Spleen (tissue), 11 donors: Measurements from ENCODE around the gene TADA1. TPM values are rescaled to one million over a fixed set of nuclear protein-coding genes. Genes with fewer than 3 reads are reported as not detected.

Source experiments
- DNase-seq: peaks from one replicate; pipeline ENCODE4 v3.0.0-alpha.2; 2020
- H3K27ac ChIP-seq, 8 donors: fragments of 200-600 bp; sonication (generic) in 7 of 8; 1 replicate in 4 of 8; 2 replicates in 4 of 8; pipeline versions ENCODE4 v1.5.0 to v1.8.0; 2016 to 2021; ENCODE audit warnings: inconsistent platforms in 4 of 8, mild to moderate bottlenecking in 4 of 8, moderate library complexity in 1 of 8
- H3K27me3 ChIP-seq, 7 donors: fragments of 200-600 bp; sonication (generic) in 6 of 7; replicated peaks in 1 of 7; 1 replicate in 4 of 7; 2 replicates in 3 of 7; pipeline versions ENCODE4 v1.5.0 to v1.8.0; 2016 to 2021; ENCODE audit warnings: inconsistent platforms in 3 of 7, mild to moderate bottlenecking in 1 of 7
- H3K36me3 ChIP-seq, 6 donors: fragments of 200-600 bp; sonication (generic) in 5 of 6; 1 replicate in 4 of 6; 2 replicates in 2 of 6; pipeline versions ENCODE4 v1.5.0 to v1.8.0; 2016 to 2021; ENCODE audit warnings: inconsistent platforms in 2 of 6
- H3K4me1 ChIP-seq, 6 donors: fragments of 200-600 bp; sonication (generic) in 5 of 6; 1 replicate in 3 of 6; 2 replicates in 3 of 6; pipeline versions ENCODE4 v1.5.0 to v1.8.0; 2016 to 2021; ENCODE audit warnings: inconsistent platforms in 3 of 6
- H3K4me3 ChIP-seq, 8 donors: fragments of 200-600 bp; sonication (generic) in 7 of 8; 1 replicate in 4 of 8; 2 replicates in 4 of 8; pipeline versions ENCODE4 v1.5.0 to v1.8.0; 2016 to 2021; ENCODE audit warnings: inconsistent platforms in 4 of 8, mild to moderate bottlenecking in 4 of 8, moderate library complexity in 2 of 8
- H3K9me3 ChIP-seq, 8 donors: fragments of 200-600 bp; sonication (generic) in 7 of 8; 1 replicate in 4 of 8; 2 replicates in 4 of 8; pipeline versions ENCODE4 v1.5.0 to v1.8.0; 2016 to 2021; ENCODE audit warnings: inconsistent platforms in 4 of 8
- CTCF ChIP-seq, 11 experiments: fragments of 200-600 bp in 7 of 11; fragments of 450-650 bp in 4 of 11; sonication (generic) in 4 of 11; IDR thresholded peaks in 8 of 11; conservative IDR thresholded peaks in 3 of 11; 1 replicate in 7 of 11; 2 replicates in 4 of 11; pipeline versions ENCODE4 v1.4.0 to v1.8.0; 2016 to 2021; ENCODE audit warnings: antibody characterized with exemption in 11 of 11, inconsistent platforms in 4 of 11, mild to moderate bottlenecking in 1 of 11
- POLR2A ChIP-seq, 3 donors: fragments of 450-650 bp; IDR thresholded peaks; one replicate each; pipeline ENCODE4 v1.5.1; 2017; ENCODE audit warnings: antibody characterized with exemption in 3 of 3, mild to moderate bottlenecking in 1 of 3
- POLR2AphosphoS5 ChIP-seq, 3 donors: sonication (generic); formaldehyde crosslinking; IDR thresholded peaks; one replicate each; pipeline ENCODE4 v1.5.1; 2017; ENCODE audit warnings: antibody characterized with exemption in 3 of 3
- WGBS, 5 donors: extraction: QIAGEN DNeasy Blood & Tissue Kit in 3 of 5; methylation state at CpG; one replicate each; pipeline versions ENCODE4 v1.1.5 to v1.1.7; 2013 to 2018; 5-methylcytosine and 5-hydroxymethylcytosine counted together
- intact Hi-C: fragments of 100-400 bp; cut with DNase I; formaldehyde crosslinking; loops from one replicate; pipeline ENCODE4 v1.15.0; 2023; ENCODE audit warnings: low total_unique reads
- polyA plus RNA-seq, 3 donors: library from polyadenylated mRNA; stranded (reverse); fragments of 200-250 nt; gene quantifications; one replicate each; pipeline ENCODE4 v1.2.1, GENCODE V29; 2013
- total RNA-seq, 7 donors: library from RNA; depleted of rRNA in 3 of 7; stranded (reverse); fragments of >200 nt in 3 of 7; fragmentation: NEBNext Ultra II Directional in 4 of 7; extraction: Animal tissue kit (Norgen Biotek cat#: 25700) in 4 of 7; gene quantifications; one replicate each; pipeline versions ENCODE4 v1.1.0 to v1.2.1, GENCODE V29; 2016 to 2021
- donor health status: healthy with polysubstance abuse.
- donor health status: DM: no; HTN: no; CAD: no; lungs with moderate emphysema.
- donor health status: DM: no; HTN: no; CAD: no.
- donor health status: Bipolar disorder and iron deficiency.
- donor health status: healthy.
- donor health status: DM: no; HTN: no; CAD: no.
- donor health status: DM: yes; HTN: yes; CAD: no.

The TADA1 gene
- total and polyA plus RNA-seq, 10 donors = 8.6 to 15.7 (median 10.2) TPM

GRCh38 chr1:166869318-166870099 lies 6.6 kb downstream of the TADA1 start:
- no peak for DNase-seq
- peaks cover 0 to 50% (median 13%) of the 10 kb centered on the region in 6 donors for H3K36me3 ChIP-seq
- H3K27ac ChIP-seq = no peak overlapping the region
- no peaks in the 10 kb centered on the region for H3K27me3 ChIP-seq
- peaks cover under 1 to 50% (median 16%) of the 10 kb centered on the region in 6 donors for H3K4me1 ChIP-seq
- 54 to 81% (median 70%) methylated on average over 3 of the region's 3 CpGs for WGBS, 5 donors
- H3K4me3 ChIP-seq = no peak overlapping the region
- no peak for TF ChIP-seq POLR2A (IDR thresholded peaks at IDR 0.05)
- intact Hi-C loops = no loop called here
- no peaks in the 10 kb centered on the region for H3K9me3 ChIP-seq

GRCh38 chr1:166868639-166869038 lies 7.4 kb downstream of the TADA1 start:
- no peak for DNase-seq
- H3K36me3 ChIP-seq = peaks cover 0 to 59% (median 17%) of the 10 kb centered on the region in 6 donors
- H3K27me3 ChIP-seq = no peaks in the 10 kb centered on the region
- H3K4me1 ChIP-seq = peaks cover 0 to 41% (median 7%) of the 10 kb centered on the region in 6 donors
- peak in 1 of 3 donors; percentile 12 for TF ChIP-seq POLR2AphosphoS5 (IDR thresholded peaks at IDR 0.05)
- no peak for TF ChIP-seq POLR2A (IDR thresholded peaks at IDR 0.05)
- 79 to 89% (median 83%) methylated on average over 7 of the region's 7 CpGs for WGBS, 5 donors
- H3K27ac ChIP-seq = no peak overlapping the region
- H3K4me3 ChIP-seq = no peak overlapping the region
- H3K9me3 ChIP-seq = no peaks in the 10 kb centered on the region
- intact Hi-C loops = no loop called here

GRCh38 chr1:166865926-166866325 lies 10.1 kb downstream of the TADA1 start:
- TF ChIP-seq CTCF (IDR thresholded peaks at IDR 0.05 in 8 of 11, conservative IDR thresholded peaks at IDR 0.05 in 3 of 11) = no peak
- TF ChIP-seq POLR2AphosphoS5 (IDR thresholded peaks at IDR 0.05) = peak in 2 of 3 donors; percentile 42 to 46
- no peak for TF ChIP-seq POLR2A (IDR thresholded peaks at IDR 0.05)
- peaks cover 0 to 79% (median 37%) of the 10 kb centered on the region in 6 donors for H3K36me3 ChIP-seq
- peaks cover 0 to 15% (median 2%) of the 10 kb centered on the region in 6 donors for H3K4me1 ChIP-seq
- peak overlapping the region in 3 of 8 donors; percentile 8 to 43 (median 39) for H3K27ac ChIP-seq
- H3K9me3 ChIP-seq = no peaks in the 10 kb centered on the region
- H3K4me3 ChIP-seq = no peak overlapping the region
- DNase-seq = no peak
- intact Hi-C loops = no loop called here
- no peaks in the 10 kb centered on the region for H3K27me3 ChIP-seq
- WGBS, 5 donors = 78 to 91% (median 81%) methylated on average over 5 of the region's 5 CpGs

GRCh38 chr1:166859597-166859996 lies 16.5 kb downstream of the TADA1 start:
- whole genome bisulfite sequencing, 5 donors = 66 to 87% (median 71%) methylated on average over 4 to 5 of the region's 5 CpGs
- DNase-seq = peak; percentile 75
- no peaks in the 10 kb centered on the region for H3K9me3 ChIP-seq
- H3K4me1 ChIP-seq = no peaks in the 10 kb centered on the region
- H3K36me3 ChIP-seq = peaks cover 0 to 100% (median 63%) of the 10 kb centered on the region in 6 donors
- intact Hi-C loops = no loop called here
- TF ChIP-seq CTCF (IDR thresholded peaks at IDR 0.05 in 8 of 11, conservative IDR thresholded peaks at IDR 0.05 in 3 of 11) = no peak
- peak in 1 of 3 donors; percentile 28 for TF ChIP-seq POLR2AphosphoS5 (IDR thresholded peaks at IDR 0.05)
- no peak for TF ChIP-seq POLR2A (IDR thresholded peaks at IDR 0.05)
- H3K27ac ChIP-seq = no peak overlapping the region
- H3K27me3 ChIP-seq = no peaks in the 10 kb centered on the region
- H3K4me3 ChIP-seq = no peak overlapping the region

- no peak for DNase-seq
- intact Hi-C loops = no loop called here
- no peaks in the 10 kb centered on the region for H3K4me1 ChIP-seq
Measured at GRCh38 chr1:166858726-166859419, 17.2 kb downstream of the TADA1 start.

More at GRCh38 chr1:166858726-166859419, 17.2 kb downstream of the TADA1 start:
- Histone ChIP-seq H3K4me3 (no peak overlapping the region), H3K27ac (no peak overlapping the region), H3K36me3 (peaks cover 0 to 100% (median 68%) of the 10 kb centered on the region in 6 donors), H3K27me3 (no peaks in the 10 kb centered on the region), H3K9me3 (no peaks in the 10 kb centered on the region)
- 81 to 96% (median 89%) methylated on average over 7 of the region's 7 CpGs for WGBS, 5 donors
- TF ChIP-seq POLR2A (IDR thresholded peaks at IDR 0.05) = no peak
- no peak for TF ChIP-seq CTCF (IDR thresholded peaks at IDR 0.05 in 8 of 11, conservative IDR thresholded peaks at IDR 0.05 in 3 of 11)
- TF ChIP-seq POLR2AphosphoS5 (IDR thresholded peaks at IDR 0.05) = no peak
